T1000 (cell line): ENCODE data around the gene CD93.

ENCODE experiments used
- DNase-seq: peaks from one replicate; lab custom pipeline; 2025; ENCODE audit warnings: mixed read lengths; lab: John Stamatoyannopoulos, UW

The CD93 gene, protein sequence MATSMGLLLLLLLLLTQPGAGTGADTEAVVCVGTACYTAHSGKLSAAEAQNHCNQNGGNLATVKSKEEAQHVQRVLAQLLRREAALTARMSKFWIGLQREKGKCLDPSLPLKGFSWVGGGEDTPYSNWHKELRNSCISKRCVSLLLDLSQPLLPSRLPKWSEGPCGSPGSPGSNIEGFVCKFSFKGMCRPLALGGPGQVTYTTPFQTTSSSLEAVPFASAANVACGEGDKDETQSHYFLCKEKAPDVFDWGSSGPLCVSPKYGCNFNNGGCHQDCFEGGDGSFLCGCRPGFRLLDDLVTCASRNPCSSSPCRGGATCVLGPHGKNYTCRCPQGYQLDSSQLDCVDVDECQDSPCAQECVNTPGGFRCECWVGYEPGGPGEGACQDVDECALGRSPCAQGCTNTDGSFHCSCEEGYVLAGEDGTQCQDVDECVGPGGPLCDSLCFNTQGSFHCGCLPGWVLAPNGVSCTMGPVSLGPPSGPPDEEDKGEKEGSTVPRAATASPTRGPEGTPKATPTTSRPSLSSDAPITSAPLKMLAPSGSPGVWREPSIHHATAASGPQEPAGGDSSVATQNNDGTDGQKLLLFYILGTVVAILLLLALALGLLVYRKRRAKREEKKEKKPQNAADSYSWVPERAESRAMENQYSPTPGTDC

GRCh38 chr20:23086056-23086566 is at the start of gene CD93:
TSS of gene CD93 (minus strand) at chr20:23086324. CDS start at chr20:23086192, 132 bp downstream.
- DNase-seq = no peak

DNA sequence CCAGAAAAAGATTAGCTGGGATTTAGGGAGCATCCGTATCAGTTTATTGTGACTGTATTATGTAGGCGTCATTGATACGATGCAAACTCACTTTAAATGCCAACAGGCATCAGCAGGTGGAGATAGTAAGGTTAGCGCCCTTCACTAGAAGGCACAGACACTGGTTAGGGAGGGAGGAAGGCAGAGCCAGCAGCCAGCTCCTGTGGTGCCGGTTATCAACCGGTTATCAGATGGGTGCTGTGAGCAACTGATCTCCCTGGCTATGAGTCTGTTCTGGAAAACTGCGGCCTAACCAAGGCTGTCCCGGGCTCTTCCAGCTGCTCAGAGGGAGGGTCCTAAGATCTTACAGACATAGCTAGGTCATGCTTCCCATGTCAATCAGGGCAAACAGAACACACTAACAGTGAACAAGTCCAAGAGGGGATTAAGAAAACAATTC is 47.5 kb upstream of the CD93 start:
- no peak for DNase-seq

DNA sequence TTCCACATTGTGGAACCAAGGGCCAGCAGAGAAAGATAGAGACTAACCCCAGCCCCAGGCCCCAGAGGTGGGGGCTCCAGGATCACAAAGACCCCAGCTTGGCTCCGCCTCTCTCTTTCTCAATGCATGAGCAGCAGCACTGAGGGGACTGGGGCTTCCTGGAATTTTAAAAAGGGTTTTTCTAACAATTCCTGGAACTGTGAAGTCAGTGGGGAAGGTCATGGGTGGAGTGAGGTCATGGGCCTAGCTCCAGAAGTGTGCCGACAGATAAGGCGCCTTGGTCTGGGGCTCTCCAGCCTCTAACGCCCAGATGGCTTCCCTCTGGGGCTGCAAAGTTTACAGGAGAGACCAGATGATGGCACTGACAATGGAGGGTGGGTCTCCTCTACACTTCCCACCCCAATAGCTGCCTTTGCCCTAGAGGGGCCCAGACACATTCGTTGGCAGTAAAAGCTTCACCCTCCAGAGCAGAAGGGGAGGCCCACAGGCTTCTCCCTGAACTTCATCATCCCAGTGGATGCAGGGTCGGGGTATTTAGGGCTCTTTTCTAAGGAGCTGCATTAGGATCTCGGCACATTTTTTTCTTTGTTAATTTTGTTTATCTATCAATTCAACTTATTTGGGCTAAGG is 46.9 kb upstream of the CD93 start:
- no peak for DNase-seq

- DNase-seq = no peak
These were observed 46.3 kb upstream of the CD93 start for GRCh38 chr20:23132293-23132929.

DNA sequence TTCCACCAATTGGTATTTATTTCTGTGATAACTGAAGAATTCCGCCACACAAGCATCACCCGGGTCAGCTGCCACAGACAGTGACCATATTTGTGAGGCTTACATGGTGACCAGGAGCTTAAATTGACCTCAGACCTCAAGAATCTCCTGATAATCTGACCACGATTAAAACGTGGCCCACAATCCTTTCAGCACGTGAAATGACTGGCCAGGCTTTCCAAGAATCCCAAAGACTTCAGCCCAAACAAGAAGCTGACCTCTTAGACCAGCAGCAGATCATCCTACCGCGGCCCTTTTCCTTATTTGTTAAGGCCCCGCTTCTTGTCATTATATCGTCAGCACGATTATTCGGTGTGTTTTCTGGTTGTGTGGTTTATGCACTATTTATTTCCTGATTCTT is 45.6 kb upstream of the CD93 start:
- no peak for DNase-seq

- DNase-seq = no peak
These were observed 44.6 kb upstream of the CD93 start for GRCh38 chr20:23130622-23131140.

- no peak for DNase-seq
These were observed 43.9 kb upstream of the CD93 start for GRCh38 chr20:23129891-23130621.

- DNase-seq = no peak
These were observed 43.1 kb upstream of the CD93 start for GRCh38 chr20:23129266-23129665.

GRCh38 chr20:23128461-23129125 is 42.5 kb upstream of the CD93 start:
- DNase-seq = no peak

GRCh38 chr20:23127506-23128279 is 41.6 kb upstream of the CD93 start:
- no peak for DNase-seq

GRCh38 chr20:23126281-23127061 is 40.3 kb upstream of the CD93 start:
- DNase-seq = no peak

GRCh38 chr20:23125625-23126191 is 39.6 kb upstream of the CD93 start:
- DNase-seq = no peak

DNA sequence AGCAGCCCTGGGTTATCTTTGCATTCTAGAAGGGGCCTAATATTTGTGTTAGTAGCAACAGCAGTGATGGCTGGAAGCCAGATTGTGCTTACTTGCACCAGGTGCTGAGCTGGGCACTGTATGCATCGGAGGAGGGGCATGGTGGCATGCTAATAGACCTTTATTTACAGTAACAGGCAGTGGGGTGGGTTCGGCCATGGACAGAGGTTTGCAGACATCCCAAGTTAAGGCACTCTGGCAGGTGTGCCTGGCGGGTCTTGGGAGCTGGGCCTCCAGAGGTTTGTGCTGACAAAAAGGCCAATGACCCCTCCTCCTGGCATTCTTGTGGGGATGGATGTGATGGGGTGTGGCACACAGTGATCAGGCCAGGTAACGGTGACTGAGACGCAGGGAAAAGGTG is 39.0 kb upstream of the CD93 start:
- DNase-seq = no peak

DNA sequence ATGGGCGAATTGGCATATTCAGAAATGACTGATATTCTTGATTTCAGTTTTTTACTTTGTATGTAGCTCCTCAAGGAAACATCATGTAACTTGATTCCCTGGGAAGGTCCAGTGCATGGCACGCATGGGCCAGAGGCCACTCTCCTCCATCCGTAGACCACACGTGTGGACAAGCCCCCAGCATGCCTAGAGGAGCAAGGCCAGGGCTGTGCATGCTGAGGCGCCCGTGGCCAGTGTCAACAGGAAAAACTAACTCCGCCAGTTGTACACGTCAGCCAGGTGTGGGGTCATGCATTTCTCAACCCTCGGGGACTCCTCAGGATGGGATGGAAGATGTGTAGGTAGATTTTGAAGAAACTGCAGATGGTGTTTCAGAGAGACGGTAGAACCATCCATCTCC is 37.8 kb upstream of the CD93 start:
- DNase-seq = no peak

- no peak for DNase-seq
These were observed 36.9 kb upstream of the CD93 start for GRCh38 chr20:23122796-23123655.

GRCh38 chr20:23122321-23122720 is 36.2 kb upstream of the CD93 start:
- DNase-seq = no peak

DNA sequence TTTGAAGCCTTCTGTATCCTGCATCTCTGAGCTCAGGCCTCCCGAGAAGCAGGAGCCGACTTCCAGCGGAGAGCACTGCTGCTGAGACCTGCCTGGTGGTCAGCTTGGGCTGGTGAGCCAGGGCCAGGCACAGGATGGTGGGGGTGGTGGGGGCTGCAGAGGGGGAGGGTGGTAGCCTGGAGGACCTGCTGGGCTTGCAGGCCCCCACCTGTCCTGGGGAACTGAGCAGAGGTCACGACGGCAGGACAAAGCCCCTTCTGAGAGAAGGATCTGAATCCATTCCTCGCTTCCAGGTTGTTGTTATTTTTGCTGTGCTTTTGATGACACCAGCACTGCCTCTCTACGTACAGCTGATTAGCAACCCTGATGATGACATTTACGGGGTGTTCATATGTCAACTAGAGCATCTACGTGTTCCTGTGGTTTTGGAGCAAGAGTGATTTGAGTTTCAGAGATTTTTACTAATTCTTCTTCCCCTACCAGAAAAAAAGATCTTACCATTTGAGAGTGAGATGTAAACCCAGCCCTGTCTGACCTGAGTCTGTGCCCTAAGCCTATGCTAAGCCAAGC is 35.7 kb upstream of the CD93 start:
- DNase-seq = no peak
